Transverse colon (tissue), 3 donors: ENCODE results near the gene FANCD2.

ENCODE experiments used
- CTCF ChIP-seq, 5 experiments: fragments of 200-600 bp in 3 of 5; fragments of 450-650 bp in 2 of 5; sonication (generic) in 3 of 5; IDR thresholded peaks; 1 replicate in 2 of 5; 2 replicates in 3 of 5; pipeline ENCODE4 v1.5.1; 2016 to 2017; ENCODE audit warnings: antibody characterized with exemption in 5 of 5, inconsistent platforms in 3 of 5, mild to moderate bottlenecking in 2 of 5, moderate library complexity in 1 of 5
- POLR2A ChIP-seq: fragments of 450-650 bp; IDR thresholded peaks from one replicate; pipeline ENCODE4 v1.6.1; 2016; ENCODE audit warnings: antibody characterized with exemption, mild to moderate bottlenecking, moderate library complexity

- TF ChIP-seq CTCF (IDR thresholded peaks at IDR 0.05) (no peak), POLR2A (no peak)
These were observed 110.3 kb downstream of the FANCD2 start for GRCh38 chr3:10136426-10137005.
